ENCODE data around the gene SPRR3. TPM values are rescaled to one million over a fixed set of nuclear protein-coding genes. Genes with fewer than 3 reads are reported as not detected.

The SPRR3 gene
- total and polyA plus RNA-seq, 4 donors, result 0.61 TPM; not detected in 3

- no peak for DNase-seq (ENCODE audit: low spot score)
- no peaks in the 10 kb centered on the region for H3K27me3 ChIP-seq (ENCODE audit: control insufficient read depth in 4 of 4, insufficient read depth in 4 of 4, low read length in 3 of 4)
- no peaks in the 10 kb centered on the region for H3K9me3 ChIP-seq (ENCODE audit: control insufficient read depth in 4 of 4, low read length in 3 of 4)
- WGBS, result 97% methylated on average over 10 of the region's 10 CpGs
- TF ChIP-seq JUND (IDR thresholded peaks at IDR 0.05), result no peak
- TF ChIP-seq FOXA2 (IDR thresholded peaks at IDR 0.05), result no peak
- TF ChIP-seq GABPA (IDR thresholded peaks at IDR 0.05 in 1 of 2, conservative IDR thresholded peaks at IDR 0.05 in 1 of 2), result no peak
- TF ChIP-seq FOXA1 (IDR thresholded peaks at IDR 0.05), result no peak
- TF ChIP-seq ZBTB33 (IDR thresholded peaks at IDR 0.05), result no peak
- no peak for TF ChIP-seq MAX (IDR thresholded peaks at IDR 0.05)
- TF ChIP-seq SP1 (IDR thresholded peaks at IDR 0.05), result no peak
- no peak for TF ChIP-seq EGR1 (IDR thresholded peaks at IDR 0.05; ENCODE audit: low read depth in 2 of 2)
- no peak for TF ChIP-seq REST (IDR thresholded peaks at IDR 0.05)
- TF ChIP-seq CTCF (IDR thresholded peaks at IDR 0.05; ENCODE audit: low read depth, low read length, missing input control), result no peak
- TF ChIP-seq RXRA (IDR thresholded peaks at IDR 0.05), result no peak
- TF ChIP-seq TAF1 (conservative IDR thresholded peaks at IDR 0.05), result no peak
- TF ChIP-seq HNF4G (IDR thresholded peaks at IDR 0.05), result no peak
- H3K36me3 ChIP-seq (ENCODE audit: control insufficient read depth in 4 of 4, insufficient read depth in 3 of 4, low read depth in 1 of 4, low read length in 3 of 4), result no peaks in the 10 kb centered on the region
- no peak overlapping the region for H3K9ac ChIP-seq (ENCODE audit: low read depth in 1 of 2, low read length in 2 of 2)
- H3K27ac ChIP-seq (ENCODE audit: low read depth in 1 of 2, low read length in 2 of 2), result no peak overlapping the region
- H3K4me1 ChIP-seq (ENCODE audit: control insufficient read depth in 4 of 4, insufficient read depth in 4 of 4, low read length in 3 of 4), result peaks cover 0 to 14% (median 11%) of the 10 kb centered on the region in 4 donors
- no peak overlapping the region for H3K4me3 ChIP-seq (ENCODE audit: low read depth in 1 of 3, low read length in 3 of 3)
Observed at GRCh38 chr1:152959801-152960451, 41.6 kb upstream of the SPRR3 start.

- DNase-seq (ENCODE audit: low spot score), result no peak
- H3K27ac ChIP-seq (ENCODE audit: low read depth in 1 of 2, low read length in 2 of 2), result no peak overlapping the region
- no peaks in the 10 kb centered on the region for H3K9me3 ChIP-seq (ENCODE audit: control insufficient read depth in 4 of 4, low read length in 3 of 4)
- no peak overlapping the region for H3K4me3 ChIP-seq (ENCODE audit: low read depth in 1 of 3, low read length in 3 of 3)
- no peaks in the 10 kb centered on the region for H3K36me3 ChIP-seq (ENCODE audit: control insufficient read depth in 4 of 4, insufficient read depth in 3 of 4, low read depth in 1 of 4, low read length in 3 of 4)
- no peak overlapping the region for H3K9ac ChIP-seq (ENCODE audit: low read depth in 1 of 2, low read length in 2 of 2)
- 64% methylated on average over 10 of the region's 10 CpGs for WGBS
- no peaks in the 10 kb centered on the region for H3K27me3 ChIP-seq (ENCODE audit: control insufficient read depth in 4 of 4, insufficient read depth in 4 of 4, low read length in 3 of 4)
- TF ChIP-seq CTCF (IDR thresholded peaks at IDR 0.05; ENCODE audit: low read depth, low read length, missing input control), result no peak
- no peak for TF ChIP-seq JUND (IDR thresholded peaks at IDR 0.05)
- no peak for TF ChIP-seq FOXA2 (IDR thresholded peaks at IDR 0.05)
- no peak for TF ChIP-seq GABPA (IDR thresholded peaks at IDR 0.05 in 1 of 2, conservative IDR thresholded peaks at IDR 0.05 in 1 of 2)
- no peak for TF ChIP-seq MAX (IDR thresholded peaks at IDR 0.05)
- TF ChIP-seq NR2F2 (IDR thresholded peaks at IDR 0.05), result no peak
- no peak for TF ChIP-seq HNF4G (IDR thresholded peaks at IDR 0.05)
- TF ChIP-seq TAF1 (conservative IDR thresholded peaks at IDR 0.05), result no peak
- TF ChIP-seq EGR1 (IDR thresholded peaks at IDR 0.05; ENCODE audit: low read depth in 2 of 2), result no peak
- no peak for TF ChIP-seq HNF4A (conservative IDR thresholded peaks at IDR 0.05)
- TF ChIP-seq SP1 (IDR thresholded peaks at IDR 0.05), result no peak
- TF ChIP-seq ZBTB33 (IDR thresholded peaks at IDR 0.05), result no peak
- H3K4me1 ChIP-seq (ENCODE audit: control insufficient read depth in 4 of 4, insufficient read depth in 4 of 4, low read length in 3 of 4), result peaks cover 0 to 14% (median 11%) of the 10 kb centered on the region in 4 donors
Observed at GRCh38 chr1:152960452-152961044, 41.0 kb upstream of the SPRR3 start.
